Measurements from ENCODE around the gene ORMDL1. TPM values are rescaled to one million over a fixed set of nuclear protein-coding genes. Genes with fewer than 3 reads are reported as not detected.

The ORMDL1 gene
- polyA plus RNA-seq, 1 donor (not counting 4 experiments of a cell fraction or from before 2014, with no cell fraction given) = 86.2 TPM

GRCh38 chr2:189799531-189799930 lies 15.4 kb upstream of the ORMDL1 start:
- Histone ChIP-seq H3K27ac (ENCODE audit: control insufficient read depth, insufficient read depth, low read length) (no peak overlapping the region), H3K36me3 (ENCODE audit: control insufficient read depth in 2 of 2, extremely low read depth in 1 of 2, insufficient read depth in 2 of 2, low read length in 2 of 2) (peaks cover 2 to 16% of the 10 kb centered on the region in 2 experiments), H3K4me2 (ENCODE audit: control insufficient read depth, extremely low read depth, insufficient read depth, low read depth, low read length) (peak overlapping the region; percentile 25), H3K4me1 (ENCODE audit: control insufficient read depth, extremely low read depth, insufficient read depth, low read length) (peaks cover 21% of the 10 kb centered on the region), H2AFZ (ENCODE audit: control insufficient read depth, low read length) (no peak overlapping the region), H3K79me2 (ENCODE audit: control insufficient read depth, insufficient read depth, low read length) (peaks cover 4% of the 10 kb centered on the region), H3K4me3 (ENCODE audit: control insufficient read depth in 2 of 3, extremely low read depth in 1 of 3, insufficient read depth in 2 of 3, low read depth in 1 of 3, low read length in 3 of 3) (no peak overlapping the region), H3K9me1 (ENCODE audit: control insufficient read depth, extremely low read depth, insufficient read depth, low read length) (no peaks in the 10 kb centered on the region), H3K9me3 (ENCODE audit: control insufficient read depth, low read depth, low read length) (no peaks in the 10 kb centered on the region), H4K20me1 (ENCODE audit: control insufficient read depth, extremely low read depth, insufficient read depth, low read length) (peaks cover 3% of the 10 kb centered on the region), H3K27me3 (ENCODE audit: control insufficient read depth, extremely low read depth, insufficient read depth, low read length) (no peaks in the 10 kb centered on the region), H3K9ac (ENCODE audit: control insufficient read depth, extremely low read depth, insufficient read depth, low read length) (no peak overlapping the region)
- FAIRE-seq (peak; percentile 82), DNase-seq (ENCODE audit: low read depth, low spot score) (no peak)
- dilution Hi-C loops (cut with MboI; ENCODE audit: extremely low pct_ligation_motif_present, low sequenced_read_pairs) = no loop called here
- TF ChIP-seq EZH2 (IDR thresholded peaks at IDR 0.05; ENCODE audit: low read length) (no peak), CTCF (optimal IDR thresholded peaks at IDR 0.05 in 1 of 3, IDR thresholded peaks at IDR 0.05 in 1 of 3, conservative IDR thresholded peaks at IDR 0.05 in 1 of 3; ENCODE audit: extremely low read depth in 1 of 3, insufficient read depth in 2 of 3, low read length in 3 of 3) (no peak)

GRCh38 chr2:189799030-189799331 lies 14.8 kb upstream of the ORMDL1 start:
- H3K4me3 ChIP-seq (ENCODE audit: control insufficient read depth in 2 of 3, extremely low read depth in 1 of 3, insufficient read depth in 2 of 3, low read depth in 1 of 3, low read length in 3 of 3) = no peak overlapping the region

More at GRCh38 chr2:189799030-189799331, 14.8 kb upstream of the ORMDL1 start:
- H3K27me3 ChIP-seq (ENCODE audit: control insufficient read depth, extremely low read depth, insufficient read depth, low read length) = no peaks in the 10 kb centered on the region
- H3K79me2 ChIP-seq (ENCODE audit: control insufficient read depth, insufficient read depth, low read length) = peaks cover 4% of the 10 kb centered on the region
- no peak overlapping the region for H3K4me2 ChIP-seq (ENCODE audit: control insufficient read depth, extremely low read depth, insufficient read depth, low read depth, low read length)
- H3K4me1 ChIP-seq (ENCODE audit: control insufficient read depth, extremely low read depth, insufficient read depth, low read length) = peaks cover 21% of the 10 kb centered on the region
- H3K36me3 ChIP-seq (ENCODE audit: control insufficient read depth in 2 of 2, extremely low read depth in 1 of 2, insufficient read depth in 2 of 2, low read length in 2 of 2) = peaks cover 2 to 16% of the 10 kb centered on the region in 2 experiments
- DNase-seq (ENCODE audit: low read depth, low spot score) (no peak), FAIRE-seq (no peak)
- TF ChIP-seq CTCF (optimal IDR thresholded peaks at IDR 0.05 in 1 of 3, IDR thresholded peaks at IDR 0.05 in 1 of 3, conservative IDR thresholded peaks at IDR 0.05 in 1 of 3; ENCODE audit: extremely low read depth in 1 of 3, insufficient read depth in 2 of 3, low read length in 3 of 3) (no peak), EZH2 (IDR thresholded peaks at IDR 0.05; ENCODE audit: low read length) (no peak)
- H3K9ac ChIP-seq (ENCODE audit: control insufficient read depth, extremely low read depth, insufficient read depth, low read length) = no peak overlapping the region
- H3K27ac ChIP-seq (ENCODE audit: control insufficient read depth, insufficient read depth, low read length) = no peak overlapping the region
- dilution Hi-C loops (cut with MboI; ENCODE audit: extremely low pct_ligation_motif_present, low sequenced_read_pairs) = no loop called here
- peaks cover 3% of the 10 kb centered on the region for H4K20me1 ChIP-seq (ENCODE audit: control insufficient read depth, extremely low read depth, insufficient read depth, low read length)
- H2AFZ ChIP-seq (ENCODE audit: control insufficient read depth, low read length) = no peak overlapping the region
- H3K9me3 ChIP-seq (ENCODE audit: control insufficient read depth, low read depth, low read length) = no peaks in the 10 kb centered on the region
- H3K9me1 ChIP-seq (ENCODE audit: control insufficient read depth, extremely low read depth, insufficient read depth, low read length) = no peaks in the 10 kb centered on the region

Measured in keratinocyte (primary cell).